Liver (tissue), 9 donors: ENCODE results near the gene ST8SIA1. TPM values are rescaled to one million over a fixed set of nuclear protein-coding genes. Genes with fewer than 3 reads are reported as not detected.

ENCODE experiments used
- DNase-seq: peaks from one replicate; pipeline ENCODE4 v3.0.0-alpha.2; 2017; ENCODE audit warnings: low spot score
- H3K27ac ChIP-seq, 2 donors: one replicate each; pipeline ENCODE4 v1.7.0; 2013; ENCODE audit warnings: inconsistent platforms in 2 of 2, low read length in 2 of 2, control low read depth in 1 of 2, low read depth in 1 of 2, mild to moderate bottlenecking in 1 of 2
- H3K27me3 ChIP-seq, 4 donors: one replicate each; pipeline versions ENCODE4 v1.6.1 to v1.7.0; 2013; ENCODE audit warnings: low read length in 3 of 4, inconsistent platforms in 1 of 4, mild to moderate bottlenecking in 1 of 4, moderate library complexity in 1 of 4; ENCODE audit not compliant: control insufficient read depth in 4 of 4, insufficient read depth in 4 of 4
- H3K36me3 ChIP-seq, 4 donors: one replicate each; pipeline versions ENCODE4 v1.6.1 to v1.7.0; 2013; ENCODE audit warnings: low read length in 3 of 4, mild to moderate bottlenecking in 3 of 4, low read depth in 1 of 4, moderate library complexity in 1 of 4; ENCODE audit not compliant: control insufficient read depth in 4 of 4, insufficient read depth in 3 of 4
- H3K4me1 ChIP-seq, 4 donors: one replicate each; pipeline versions ENCODE4 v1.6.1 to v1.7.0; 2013; ENCODE audit warnings: low read length in 3 of 4, mild to moderate bottlenecking in 3 of 4, moderate library complexity in 1 of 4; ENCODE audit not compliant: control insufficient read depth in 4 of 4, insufficient read depth in 4 of 4
- H3K4me3 ChIP-seq, 3 donors: one replicate each; pipeline versions ENCODE4 v1.6.1 to v1.7.0; 2013; ENCODE audit warnings: low read length in 3 of 3, control low read depth in 1 of 3, low read depth in 1 of 3, mild to moderate bottlenecking in 1 of 3
- H3K9ac ChIP-seq, 2 donors: one replicate each; pipeline ENCODE4 v1.7.0; 2013; ENCODE audit warnings: low read length in 2 of 2, mild to moderate bottlenecking in 2 of 2, moderate library complexity in 2 of 2, control low read depth in 1 of 2, low read depth in 1 of 2
- H3K9me3 ChIP-seq, 4 donors: one replicate each; pipeline versions ENCODE4 v1.6.1 to v1.7.0; 2013; ENCODE audit warnings: low read length in 3 of 4; ENCODE audit not compliant: control insufficient read depth in 4 of 4
- ATF3 ChIP-seq: IDR thresholded peaks from 2 replicates; pipeline ENCODE4 v1.6.1; 2016; ENCODE audit warnings: antibody characterized with exemption
- EGR1 ChIP-seq, 2 donors: IDR thresholded peaks; 2 replicates each; pipeline ENCODE4 v1.6.1; 2016 to 2018; ENCODE audit warnings: antibody characterized with exemption in 2 of 2, low read depth in 2 of 2
- FOXA1 ChIP-seq: IDR thresholded peaks from 2 replicates; pipeline ENCODE4 v1.6.1; 2016; ENCODE audit warnings: antibody characterized with exemption
- GABPA ChIP-seq, 2 donors: IDR thresholded peaks in 1 of 2; conservative IDR thresholded peaks in 1 of 2; 2 replicates each; pipeline ENCODE4 v1.6.1; 2016; ENCODE audit warnings: antibody characterized with exemption in 2 of 2, mild to moderate bottlenecking in 1 of 2, moderate library complexity in 1 of 2
- HNF4A ChIP-seq, 2 donors: conservative IDR thresholded peaks; 2 replicates each; pipeline ENCODE4 v1.6.1; 2016; ENCODE audit warnings: antibody characterized with exemption in 2 of 2, mild to moderate bottlenecking in 2 of 2
- HNF4G ChIP-seq: IDR thresholded peaks from 2 replicates; pipeline ENCODE4 v1.6.1; 2016; ENCODE audit warnings: antibody characterized with exemption
- JUND ChIP-seq, 2 donors: IDR thresholded peaks; 2 replicates each; pipeline ENCODE4 v1.6.1; 2016; ENCODE audit warnings: antibody characterized with exemption in 2 of 2
- NR2F2 ChIP-seq: IDR thresholded peaks from 2 replicates; pipeline ENCODE4 v1.6.1; 2016; ENCODE audit warnings: antibody characterized with exemption
- RXRA ChIP-seq, 2 donors: IDR thresholded peaks; 2 replicates each; pipeline ENCODE4 v1.6.1; 2017 to 2018; ENCODE audit warnings: antibody characterized with exemption in 2 of 2, mild to moderate bottlenecking in 1 of 2
- SP1 ChIP-seq: IDR thresholded peaks from 2 replicates; pipeline ENCODE4 v1.6.1; 2018; ENCODE audit warnings: antibody characterized with exemption, mild to moderate bottlenecking
- YY1 ChIP-seq: IDR thresholded peaks from 2 replicates; pipeline ENCODE4 v1.6.1; 2016; ENCODE audit warnings: antibody characterized with exemption, mild to moderate bottlenecking
- WGBS: extraction: QIAGEN DNeasy Blood & Tissue Kit; methylation state at CpG from one replicate; pipeline ENCODE4 v1.1.7; 2013; 5-methylcytosine and 5-hydroxymethylcytosine counted together
- polyA plus RNA-seq, 2 donors: library from polyadenylated mRNA; stranded (reverse) in 1 of 2; unstranded in 1 of 2; fragments of 200-250 nt in 1 of 2; fragments of >200 nt in 1 of 2; fragmentation: Nextera tagmentation in 1 of 2; extraction: Ambion mirVana in 1 of 2; gene quantifications; one replicate each; pipeline versions ENCODE4 v1.2.1 to v1.2.3, GENCODE V29; 2013 to 2015
- total RNA-seq, 2 donors: library from RNA; depleted of rRNA; stranded (reverse); fragments of >200 nt; gene quantifications; one replicate each; pipeline ENCODE4 v1.2.3, GENCODE V29; 2014
- TF ChIP-seq, protein P1 (sequence below): IDR thresholded peaks from 2 replicates; pipeline ENCODE4 v1.6.1; 2016; ENCODE audit warnings: antibody characterized with exemption, mild to moderate bottlenecking
- TF ChIP-seq, protein P2 (sequence below): IDR thresholded peaks from 2 replicates; pipeline ENCODE4 v1.6.1; 2016; ENCODE audit warnings: antibody characterized with exemption
- TF ChIP-seq, protein P3 (sequence below): IDR thresholded peaks from 2 replicates; pipeline ENCODE4 v1.6.1; 2016; ENCODE audit warnings: antibody characterized with exemption
- TF ChIP-seq, protein P4 (sequence below): fragments of 150-350 bp; IDR thresholded peaks from 2 replicates; pipeline ENCODE4 v1.5.1; 2017; ENCODE audit warnings: improper control_type of control experiment, low read depth, low read length; ENCODE audit not compliant: missing input control
- donor health status: healthy.
- donor health status: healthy.
- donor health status: healthy.
- donor health status: healthy.
- donor health status: healthy.

The ST8SIA1 gene
- total and polyA plus RNA-seq, 4 donors: 0.02 to 1.0 (median 0.17) TPM; not detected in 1

- Histone ChIP-seq H3K27ac (peak overlapping the region; percentile 50 to 78), H3K36me3 (no peaks in the 10 kb centered on the region), H3K9me3 (no peaks in the 10 kb centered on the region), H3K9ac (no peak overlapping the region), H3K4me1 (peaks cover 4 to 13% (median 10%) of the 10 kb centered on the region in 4 donors), H3K27me3 (no peaks in the 10 kb centered on the region), H3K4me3 (no peak overlapping the region)
- no peak for DNase-seq
- TF ChIP-seq JUND (IDR thresholded peaks at IDR 0.05) (no peak), YY1 (no peak), GABPA (IDR thresholded peaks at IDR 0.05 in 1 of 2, conservative IDR thresholded peaks at IDR 0.05 in 1 of 2) (no peak), ATF3 (no peak), HNF4A (conservative IDR thresholded peaks at IDR 0.05) (no peak), RXRA (IDR thresholded peaks at IDR 0.05) (no peak), FOXA1 (no peak), HNF4G (no peak), NR2F2 (no peak), EGR1 (IDR thresholded peaks at IDR 0.05; ENCODE audit: low read depth in 2 of 2) (no peak), SP1 (no peak)
- TF ChIP-seq, protein P1, sequence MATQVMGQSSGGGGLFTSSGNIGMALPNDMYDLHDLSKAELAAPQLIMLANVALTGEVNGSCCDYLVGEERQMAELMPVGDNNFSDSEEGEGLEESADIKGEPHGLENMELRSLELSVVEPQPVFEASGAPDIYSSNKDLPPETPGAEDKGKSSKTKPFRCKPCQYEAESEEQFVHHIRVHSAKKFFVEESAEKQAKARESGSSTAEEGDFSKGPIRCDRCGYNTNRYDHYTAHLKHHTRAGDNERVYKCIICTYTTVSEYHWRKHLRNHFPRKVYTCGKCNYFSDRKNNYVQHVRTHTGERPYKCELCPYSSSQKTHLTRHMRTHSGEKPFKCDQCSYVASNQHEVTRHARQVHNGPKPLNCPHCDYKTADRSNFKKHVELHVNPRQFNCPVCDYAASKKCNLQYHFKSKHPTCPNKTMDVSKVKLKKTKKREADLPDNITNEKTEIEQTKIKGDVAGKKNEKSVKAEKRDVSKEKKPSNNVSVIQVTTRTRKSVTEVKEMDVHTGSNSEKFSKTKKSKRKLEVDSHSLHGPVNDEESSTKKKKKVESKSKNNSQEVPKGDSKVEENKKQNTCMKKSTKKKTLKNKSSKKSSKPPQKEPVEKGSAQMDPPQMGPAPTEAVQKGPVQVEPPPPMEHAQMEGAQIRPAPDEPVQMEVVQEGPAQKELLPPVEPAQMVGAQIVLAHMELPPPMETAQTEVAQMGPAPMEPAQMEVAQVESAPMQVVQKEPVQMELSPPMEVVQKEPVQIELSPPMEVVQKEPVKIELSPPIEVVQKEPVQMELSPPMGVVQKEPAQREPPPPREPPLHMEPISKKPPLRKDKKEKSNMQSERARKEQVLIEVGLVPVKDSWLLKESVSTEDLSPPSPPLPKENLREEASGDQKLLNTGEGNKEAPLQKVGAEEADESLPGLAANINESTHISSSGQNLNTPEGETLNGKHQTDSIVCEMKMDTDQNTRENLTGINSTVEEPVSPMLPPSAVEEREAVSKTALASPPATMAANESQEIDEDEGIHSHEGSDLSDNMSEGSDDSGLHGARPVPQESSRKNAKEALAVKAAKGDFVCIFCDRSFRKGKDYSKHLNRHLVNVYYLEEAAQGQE: no peak
- TF ChIP-seq, protein P2, sequence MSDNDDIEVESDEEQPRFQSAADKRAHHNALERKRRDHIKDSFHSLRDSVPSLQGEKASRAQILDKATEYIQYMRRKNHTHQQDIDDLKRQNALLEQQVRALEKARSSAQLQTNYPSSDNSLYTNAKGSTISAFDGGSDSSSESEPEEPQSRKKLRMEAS: no peak
- TF ChIP-seq, protein P3, sequence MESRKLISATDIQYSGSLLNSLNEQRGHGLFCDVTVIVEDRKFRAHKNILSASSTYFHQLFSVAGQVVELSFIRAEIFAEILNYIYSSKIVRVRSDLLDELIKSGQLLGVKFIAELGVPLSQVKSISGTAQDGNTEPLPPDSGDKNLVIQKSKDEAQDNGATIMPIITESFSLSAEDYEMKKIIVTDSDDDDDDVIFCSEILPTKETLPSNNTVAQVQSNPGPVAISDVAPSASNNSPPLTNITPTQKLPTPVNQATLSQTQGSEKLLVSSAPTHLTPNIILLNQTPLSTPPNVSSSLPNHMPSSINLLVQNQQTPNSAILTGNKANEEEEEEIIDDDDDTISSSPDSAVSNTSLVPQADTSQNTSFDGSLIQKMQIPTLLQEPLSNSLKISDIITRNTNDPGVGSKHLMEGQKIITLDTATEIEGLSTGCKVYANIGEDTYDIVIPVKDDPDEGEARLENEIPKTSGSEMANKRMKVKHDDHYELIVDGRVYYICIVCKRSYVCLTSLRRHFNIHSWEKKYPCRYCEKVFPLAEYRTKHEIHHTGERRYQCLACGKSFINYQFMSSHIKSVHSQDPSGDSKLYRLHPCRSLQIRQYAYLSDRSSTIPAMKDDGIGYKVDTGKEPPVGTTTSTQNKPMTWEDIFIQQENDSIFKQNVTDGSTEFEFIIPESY: no peak
- TF ChIP-seq, protein P4, sequence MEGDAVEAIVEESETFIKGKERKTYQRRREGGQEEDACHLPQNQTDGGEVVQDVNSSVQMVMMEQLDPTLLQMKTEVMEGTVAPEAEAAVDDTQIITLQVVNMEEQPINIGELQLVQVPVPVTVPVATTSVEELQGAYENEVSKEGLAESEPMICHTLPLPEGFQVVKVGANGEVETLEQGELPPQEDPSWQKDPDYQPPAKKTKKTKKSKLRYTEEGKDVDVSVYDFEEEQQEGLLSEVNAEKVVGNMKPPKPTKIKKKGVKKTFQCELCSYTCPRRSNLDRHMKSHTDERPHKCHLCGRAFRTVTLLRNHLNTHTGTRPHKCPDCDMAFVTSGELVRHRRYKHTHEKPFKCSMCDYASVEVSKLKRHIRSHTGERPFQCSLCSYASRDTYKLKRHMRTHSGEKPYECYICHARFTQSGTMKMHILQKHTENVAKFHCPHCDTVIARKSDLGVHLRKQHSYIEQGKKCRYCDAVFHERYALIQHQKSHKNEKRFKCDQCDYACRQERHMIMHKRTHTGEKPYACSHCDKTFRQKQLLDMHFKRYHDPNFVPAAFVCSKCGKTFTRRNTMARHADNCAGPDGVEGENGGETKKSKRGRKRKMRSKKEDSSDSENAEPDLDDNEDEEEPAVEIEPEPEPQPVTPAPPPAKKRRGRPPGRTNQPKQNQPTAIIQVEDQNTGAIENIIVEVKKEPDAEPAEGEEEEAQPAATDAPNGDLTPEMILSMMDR: no peak
- 88% methylated on average over 2 of the region's 2 CpGs for WGBS
Observed at GRCh38 chr12:22230280-22230794, 104.2 kb downstream of the ST8SIA1 start.
